Mammary epithelial cell (primary cell): ENCODE data around the gene TSPAN11.

Experiments
- CTCF ChIP-seq, 2 donors: IDR thresholded peaks in 1 of 2; conservative IDR thresholded peaks in 1 of 2; 2 replicates each; pipeline ENCODE4 v1.5.1; 2011 to 2012; ENCODE audit warnings: inconsistent platforms in 2 of 2, low read length in 2 of 2, mild to moderate bottlenecking in 2 of 2, control low read depth in 1 of 2, low read depth in 1 of 2; ENCODE audit not compliant: insufficient read depth in 1 of 2; ENCODE audit errors: extremely low read depth in 1 of 2
- EZH2 ChIP-seq: IDR thresholded peaks from 2 replicates; pipeline ENCODE4 v1.6.1; 2012; ENCODE audit warnings: low read length, inconsistent platforms, borderline replicate concordance

- no peak for TF ChIP-seq CTCF (conservative IDR thresholded peaks at IDR 0.05 in 1 of 2, IDR thresholded peaks at IDR 0.05 in 1 of 2; ENCODE audit: extremely low read depth in 1 of 2, insufficient read depth in 1 of 2, low read depth in 1 of 2, low read length in 2 of 2)
- TF ChIP-seq EZH2: no peak
Observed at GRCh38 chr12:31017535-31017934, 91.0 kb downstream of the TSPAN11 start.
